Muscle of back (tissue), 11 donors: ENCODE measurements around the gene MAPKAP1. TPM values are rescaled to one million over a fixed set of nuclear protein-coding genes. Genes with fewer than 3 reads are reported as not detected.
"Not testable (repeated sequence)": the region's sequence is repeated elsewhere in the genome, so short reads cannot be mapped to it uniquely, and the experiment has no call there.

Experiments used
- DNase-seq, 3 donors: peaks; one replicate each; pipeline versions ENCODE4 v3.0.0 to v3.0.0-alpha.2; 2013
- polyA plus RNA-seq, 10 donors: library from polyadenylated mRNA; unstranded; fragments of 120-200 nt; gene quantifications; one replicate each; pipeline ENCODE4 v1.2.1, GENCODE V29; 2013; ENCODE audit not compliant: insufficient read length in 10 of 10

The MAPKAP1 gene
- polyA plus RNA-seq, 10 donors: 64.5 to 81.1 (median 72.1) TPM

DNA sequence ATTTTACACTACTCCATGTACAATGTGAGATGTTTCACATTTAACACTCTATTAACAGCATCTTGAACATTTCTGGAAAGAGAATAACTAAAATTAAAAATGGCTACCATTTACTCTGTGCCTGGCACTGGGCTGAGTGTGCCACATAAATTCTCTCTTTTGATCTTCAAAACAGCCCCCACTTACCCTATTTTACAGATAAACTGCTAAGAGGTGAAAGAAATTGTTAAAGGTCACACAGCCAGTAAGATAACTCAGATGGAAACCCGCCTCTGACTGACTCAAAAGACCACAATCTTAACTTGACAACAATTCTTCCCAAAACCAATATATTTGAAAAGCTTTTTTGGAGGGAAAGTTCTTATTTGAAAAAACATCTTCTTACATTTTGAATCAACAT is 97.3 kb downstream of the MAPKAP1 start:
- no peak for DNase-seq

DNA sequence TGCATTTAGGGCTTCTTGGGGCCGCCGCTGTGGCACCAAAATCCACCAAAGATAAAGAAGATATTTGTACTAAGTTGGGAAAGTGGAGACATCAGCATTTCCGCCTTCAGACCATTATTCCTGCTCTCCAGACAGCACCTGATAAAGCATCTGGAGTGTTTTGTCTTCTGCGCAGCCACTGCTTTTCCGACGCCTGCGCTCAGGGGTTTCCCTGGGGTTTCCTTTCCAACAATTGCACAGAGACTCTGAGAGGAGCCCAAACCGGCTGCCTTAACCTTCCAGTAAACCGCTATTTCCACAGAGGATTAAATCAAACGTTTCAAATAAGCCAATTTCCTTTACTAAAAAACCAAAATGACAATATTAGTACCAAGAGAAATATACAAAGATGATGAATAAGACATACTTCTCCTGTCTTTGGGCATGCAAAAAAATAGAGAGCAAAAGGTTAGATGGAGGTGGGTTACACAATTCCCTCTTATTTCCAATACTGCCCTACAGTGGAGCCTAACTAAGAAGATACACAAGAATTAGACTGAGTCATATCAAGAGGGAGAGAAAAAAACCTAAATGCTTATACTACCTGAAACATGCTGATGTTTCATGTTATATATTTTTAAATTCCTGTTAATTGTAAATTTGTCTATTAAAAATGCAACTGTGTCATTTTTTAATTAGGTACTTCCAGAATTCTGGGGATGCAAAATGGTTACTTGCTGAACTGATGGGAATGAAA is 98.4 kb downstream of the MAPKAP1 start:
- peak in 2 of 3 donors; percentile 33 to 52 for DNase-seq

DNA sequence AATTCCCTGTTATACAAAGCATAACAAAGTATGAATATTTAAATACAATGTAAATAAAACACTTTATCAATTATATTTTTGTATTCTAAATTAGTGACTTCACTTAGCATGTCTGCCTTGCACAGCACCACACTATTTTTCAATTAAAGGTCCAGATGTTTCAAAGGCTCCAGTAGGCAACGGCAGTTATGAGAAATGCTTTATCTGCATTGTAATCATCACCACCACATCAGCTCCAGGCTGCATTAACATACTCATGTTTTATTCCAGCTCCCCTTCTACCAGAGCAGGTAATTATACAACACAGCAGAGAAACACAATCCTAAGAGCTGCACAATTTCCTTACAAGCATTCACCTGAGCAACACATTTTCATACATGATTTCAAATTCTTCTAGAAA is 102.8 kb downstream of the MAPKAP1 start:
- no peak for DNase-seq

DNA sequence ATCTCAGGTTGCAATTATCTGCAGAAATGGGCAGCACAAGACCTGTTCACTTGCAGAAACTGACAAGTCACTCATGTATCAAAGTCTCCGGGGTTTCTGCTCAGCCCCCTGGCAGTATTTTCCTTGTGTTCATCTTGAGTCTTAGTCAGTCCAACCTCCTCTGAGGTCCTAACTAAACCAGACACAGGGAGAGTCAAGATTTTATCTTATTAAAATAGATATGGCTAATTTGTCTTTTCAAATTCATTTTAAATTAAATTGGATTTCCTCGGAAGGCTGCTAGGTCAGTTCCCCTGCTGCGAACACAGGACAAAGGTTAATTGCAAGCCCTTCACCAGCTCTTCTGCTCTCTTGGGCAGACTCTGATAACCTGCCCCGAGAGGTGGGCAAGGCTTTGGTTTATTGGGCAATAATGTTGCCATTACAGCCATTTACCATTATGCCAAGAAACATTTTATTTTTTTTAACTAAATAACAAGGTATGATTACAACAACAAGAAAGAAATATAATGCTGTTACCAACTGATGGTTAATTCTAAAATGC is 103.5 kb downstream of the MAPKAP1 start:
- DNase-seq: no peak

DNA sequence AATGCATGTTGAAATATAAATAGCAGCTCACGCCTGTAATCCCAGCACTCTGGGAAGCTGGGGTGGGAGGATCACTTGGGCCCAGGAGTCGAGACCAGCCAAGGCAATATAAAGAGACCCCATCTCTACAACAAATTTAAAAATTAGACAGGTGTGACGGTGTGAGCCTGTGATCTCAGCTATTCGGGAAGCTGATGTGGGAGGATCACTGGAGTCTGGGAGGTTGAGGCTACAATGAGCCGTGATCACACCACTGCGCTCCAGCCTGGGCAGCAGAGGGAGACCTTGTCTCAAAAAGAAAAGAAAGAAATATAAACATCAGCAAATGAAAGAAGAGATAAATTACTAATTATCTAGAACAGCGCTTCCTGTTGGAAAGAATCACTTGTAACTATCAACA is 105.0 kb downstream of the MAPKAP1 start:
- no peak for DNase-seq

DNA sequence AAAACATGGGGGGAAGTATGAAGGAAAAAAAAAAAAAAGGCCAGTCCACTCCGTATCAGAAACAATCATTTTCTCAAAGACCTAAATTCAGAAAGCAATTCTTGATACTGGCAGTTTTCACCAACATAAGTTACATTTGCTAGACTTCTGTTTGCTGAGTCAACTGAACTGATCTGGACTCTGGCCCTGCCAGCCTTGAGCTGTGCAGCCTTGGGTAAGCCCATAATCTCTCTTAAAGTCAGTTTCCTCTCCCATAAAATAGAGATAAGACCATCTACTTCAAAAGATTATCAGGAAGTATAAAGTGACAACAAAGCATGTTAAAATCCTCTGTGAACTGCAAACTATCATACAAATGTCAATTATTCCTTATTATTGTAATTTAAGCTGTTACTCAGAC is 106.8 kb downstream of the MAPKAP1 start:
- no peak for DNase-seq

DNA sequence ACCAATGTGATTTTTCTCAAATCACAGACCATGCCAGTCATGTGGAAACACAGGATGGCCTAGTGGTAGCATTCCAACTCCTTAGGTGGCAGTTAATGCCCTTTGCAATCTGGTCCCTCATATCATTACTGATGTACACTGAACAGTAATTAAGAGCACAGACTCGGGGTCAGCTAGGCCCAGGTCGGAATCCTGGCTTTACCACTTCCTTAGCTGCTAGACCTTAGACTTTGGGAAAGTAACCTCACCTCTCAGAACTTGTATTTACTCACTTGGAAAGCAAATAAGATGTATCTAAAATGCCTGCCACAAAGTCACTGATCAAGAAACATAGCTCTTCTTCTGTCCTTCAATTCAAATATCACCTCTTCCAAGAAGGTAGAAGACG is 112.8 kb downstream of the MAPKAP1 start:
- no peak for DNase-seq

DNA sequence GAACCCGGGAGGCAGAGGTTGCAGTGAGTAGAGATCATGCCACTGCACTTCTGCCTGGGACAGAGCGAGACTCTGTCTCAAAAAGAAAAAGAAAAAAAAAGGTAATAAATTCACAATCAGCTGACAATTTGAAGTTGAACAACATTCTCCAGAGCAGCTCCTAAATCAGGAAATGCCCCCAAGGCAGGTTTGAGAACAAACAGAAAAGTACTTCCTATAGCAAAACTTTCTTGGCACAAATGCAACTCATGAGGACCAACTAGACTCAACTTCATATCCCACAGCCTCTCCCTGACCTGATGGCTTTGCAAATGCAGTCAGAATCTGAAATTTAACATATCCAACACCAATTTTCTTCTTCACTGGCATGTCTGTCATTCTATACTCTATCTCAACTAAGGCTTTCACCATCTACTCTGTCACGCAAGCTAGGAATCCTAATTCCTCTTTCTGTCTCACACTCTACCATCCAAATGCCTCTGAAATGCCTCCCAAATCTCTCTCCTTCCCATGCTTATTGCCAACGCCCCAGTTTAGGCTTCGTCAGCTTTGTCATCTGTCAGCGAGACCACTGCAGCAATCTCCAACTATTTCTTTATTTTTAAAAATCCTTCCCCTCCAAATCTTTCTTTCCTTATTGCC is 113.3 kb downstream of the MAPKAP1 start:
- DNase-seq: no peak

DNA sequence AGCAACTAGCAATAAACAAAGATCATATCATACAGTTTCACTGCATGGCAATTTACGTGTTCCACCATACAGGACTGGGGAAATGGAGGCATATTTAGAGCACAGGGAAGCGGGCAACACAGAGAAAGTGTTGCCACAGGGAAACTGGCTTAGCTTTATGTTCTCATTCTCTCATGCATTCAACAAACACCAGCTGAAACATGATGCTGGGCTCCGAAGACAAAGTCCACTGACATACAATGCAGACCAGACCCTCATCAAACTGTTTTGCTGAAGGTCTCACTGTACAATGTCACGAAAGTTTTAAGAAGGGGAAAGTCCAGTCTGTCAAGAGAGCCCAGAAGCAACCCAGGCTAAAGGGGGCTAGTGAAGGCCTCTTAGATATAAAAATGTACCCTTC is 115.1 kb downstream of the MAPKAP1 start:
- DNase-seq: no peak

DNA sequence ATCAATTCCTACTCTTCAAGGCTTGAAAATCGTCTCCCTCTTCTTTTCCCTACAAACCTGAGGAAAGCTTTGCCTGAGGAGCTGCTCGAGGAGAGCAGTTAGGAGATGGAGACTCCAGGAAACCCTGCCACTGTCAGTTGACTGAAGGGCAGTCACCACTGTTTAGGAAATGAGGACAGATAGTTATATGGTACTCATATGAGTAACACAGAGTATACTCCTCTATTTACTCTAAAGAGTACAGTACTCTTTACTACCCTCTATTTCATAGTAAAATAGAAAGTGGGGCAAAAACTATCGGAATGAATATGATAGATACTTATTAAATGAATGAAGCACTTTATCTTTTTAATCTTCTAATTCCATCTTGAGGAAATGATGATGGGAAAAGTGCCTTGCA is 115.8 kb downstream of the MAPKAP1 start:
- DNase-seq: no peak

DNA sequence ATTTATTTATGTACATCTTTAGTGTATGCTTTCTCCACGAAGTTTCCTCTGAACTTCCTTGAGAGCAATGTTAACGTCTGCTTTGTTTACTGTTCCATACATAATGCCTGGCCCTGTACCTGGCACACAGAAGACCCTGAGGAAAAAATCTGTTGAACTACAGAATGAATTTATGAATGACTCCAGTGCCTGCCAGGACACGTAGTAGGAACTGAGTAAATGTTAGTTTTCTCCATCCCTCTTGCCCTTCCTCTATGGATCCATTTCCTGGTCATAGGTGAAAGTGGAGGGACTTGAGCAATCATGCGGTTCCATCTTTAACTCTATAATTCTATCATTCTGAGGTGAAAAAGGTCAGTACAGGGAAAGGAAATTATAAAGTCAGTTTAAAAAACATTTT is 117.7 kb downstream of the MAPKAP1 start:
- no peak for DNase-seq

DNA sequence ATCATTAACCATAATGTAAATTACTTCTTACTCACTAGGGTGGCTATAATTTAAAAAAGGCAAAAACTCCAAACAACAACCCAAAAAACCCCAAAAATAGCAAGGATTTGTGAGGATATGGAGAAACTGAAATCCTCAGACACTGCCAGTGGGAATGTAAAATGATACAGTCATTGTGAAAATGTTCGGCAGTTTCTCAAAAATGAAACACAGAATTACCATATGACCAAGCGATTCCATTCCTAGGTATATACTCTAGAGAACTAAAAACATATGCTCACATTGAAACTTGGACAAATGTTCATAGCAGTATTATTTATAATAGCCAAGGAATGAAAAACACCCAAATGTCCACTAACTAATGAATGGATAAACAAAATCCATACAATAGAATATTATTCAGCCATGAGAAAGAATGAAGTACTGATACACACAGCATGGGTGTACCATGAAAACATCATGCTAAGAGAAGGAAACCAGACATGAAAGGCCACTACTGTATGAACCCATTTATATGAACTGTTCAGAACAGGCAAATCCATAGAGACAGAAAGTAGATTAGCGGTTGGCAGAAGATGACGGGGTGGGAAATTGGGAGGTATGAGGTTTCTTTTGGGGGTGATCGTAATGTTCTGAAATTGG is 119.1 kb downstream of the MAPKAP1 start:
- no peak for DNase-seq

DNA sequence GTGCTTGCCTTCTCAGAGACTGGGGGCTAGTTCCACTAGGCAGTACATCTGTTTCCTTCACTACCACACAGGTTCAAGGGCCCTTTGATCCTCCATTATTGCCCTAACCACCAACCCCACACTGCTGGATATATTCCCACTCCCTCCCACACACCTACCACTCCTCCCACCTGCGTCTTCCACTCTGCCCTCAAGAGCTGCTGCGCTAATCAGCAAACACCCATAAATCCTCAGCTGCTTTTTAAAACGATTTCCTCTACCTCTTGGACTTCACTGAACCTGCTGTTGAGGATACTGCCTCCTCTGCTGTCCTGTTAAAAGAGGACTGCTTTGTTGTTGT is 120.9 kb downstream of the MAPKAP1 start:
- no peak for DNase-seq

DNA sequence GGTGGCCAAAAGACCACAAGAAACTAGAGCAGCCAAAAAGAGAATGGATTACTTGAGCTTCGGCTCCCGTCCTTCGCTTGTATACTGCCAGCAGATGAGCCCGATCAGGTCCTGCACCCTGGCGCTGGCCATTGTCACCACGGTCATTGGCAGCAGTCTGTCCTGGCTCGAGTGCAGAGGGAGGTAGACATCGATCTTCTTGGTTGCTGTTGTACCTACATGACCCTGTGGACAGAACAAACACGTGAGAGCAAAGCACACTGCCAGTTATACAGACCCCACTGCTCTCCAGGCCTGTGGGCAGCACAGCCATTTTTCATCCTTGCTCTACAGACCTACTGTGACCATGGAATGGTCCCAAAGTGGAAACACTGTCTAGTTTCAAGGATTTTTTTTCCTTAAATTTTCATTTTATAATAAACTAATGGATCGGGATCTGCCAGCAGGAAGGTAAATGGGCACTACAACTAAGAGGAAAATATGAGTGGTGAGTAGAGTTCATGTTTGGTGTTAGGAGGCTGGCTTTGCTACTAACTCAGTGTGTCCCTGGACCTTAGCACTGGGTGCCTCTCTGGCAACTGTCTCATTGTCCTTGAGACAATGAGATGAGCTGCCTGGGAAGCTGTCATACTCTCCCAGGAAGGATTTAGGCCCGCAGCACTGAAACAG is 121.4 kb downstream of the MAPKAP1 start:
- no peak for DNase-seq

DNA sequence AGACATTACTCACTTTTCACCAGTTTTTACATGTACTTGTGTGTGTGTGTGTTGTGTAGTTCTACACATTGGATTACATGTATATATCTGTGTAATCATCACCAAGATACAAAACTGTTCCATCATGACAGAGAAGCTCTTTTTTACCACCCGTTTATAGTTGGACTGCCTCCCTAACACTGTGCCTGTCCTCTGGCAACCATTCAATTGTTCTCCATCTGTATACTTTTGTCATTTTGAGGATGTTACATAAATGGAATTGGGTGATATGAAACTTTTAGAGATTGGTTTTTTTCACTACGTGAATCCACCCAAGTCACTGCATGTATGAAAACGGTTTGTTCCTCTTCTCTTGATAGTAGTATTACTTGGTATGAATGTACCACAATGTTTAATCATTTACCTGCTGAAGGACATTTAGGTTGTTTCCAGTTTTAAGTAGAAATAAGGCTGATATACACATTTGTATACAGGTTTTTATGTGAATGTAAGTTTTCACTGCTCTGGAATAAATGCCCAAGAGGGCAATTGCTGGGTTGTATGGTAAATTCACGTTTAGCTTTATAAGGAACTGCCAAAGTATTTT is 126.2 kb downstream of the MAPKAP1 start:
- DNase-seq: no peak

DNA sequence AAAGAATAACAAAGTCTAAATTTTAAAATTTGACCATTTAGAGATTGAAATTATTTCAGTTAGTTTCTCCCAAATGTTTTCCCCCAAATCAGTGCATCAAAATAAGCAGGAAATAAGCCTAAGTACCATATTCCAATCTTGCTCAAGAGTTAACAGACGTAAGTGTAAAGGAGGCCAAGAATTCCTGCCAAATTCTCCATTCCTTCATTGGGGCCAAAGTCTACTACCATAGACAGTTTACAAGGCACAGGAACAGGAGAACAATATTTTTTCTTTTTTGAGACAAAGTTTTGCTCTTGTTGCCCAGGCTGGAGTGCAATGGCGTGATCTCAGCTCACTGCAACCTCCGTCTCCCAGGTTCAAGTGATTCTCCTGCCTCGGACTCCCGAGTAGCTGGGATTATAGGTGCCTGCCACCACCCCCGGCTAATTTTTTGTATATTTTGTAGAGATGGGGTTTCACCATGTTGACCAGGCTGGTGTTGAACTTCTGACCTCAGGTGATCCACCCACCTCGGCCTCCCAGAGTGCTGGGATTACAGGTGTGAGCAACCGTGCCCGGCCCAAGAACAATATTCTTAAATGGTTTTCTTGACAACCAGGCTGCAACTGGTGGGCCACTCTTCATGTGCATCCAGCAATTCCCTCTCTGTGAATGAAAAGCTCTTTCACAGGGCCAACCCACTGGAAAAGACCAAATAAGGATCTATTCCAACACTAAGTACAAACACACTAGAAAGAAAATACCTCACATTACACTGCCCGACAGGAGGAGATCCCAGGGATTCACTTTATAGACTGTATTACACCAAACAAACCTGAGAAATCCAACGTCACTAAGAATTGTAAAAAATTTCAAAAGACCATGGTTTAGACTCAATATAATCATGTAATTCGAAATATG is 127.7 kb downstream of the MAPKAP1 start:
- DNase-seq: no peak

DNA sequence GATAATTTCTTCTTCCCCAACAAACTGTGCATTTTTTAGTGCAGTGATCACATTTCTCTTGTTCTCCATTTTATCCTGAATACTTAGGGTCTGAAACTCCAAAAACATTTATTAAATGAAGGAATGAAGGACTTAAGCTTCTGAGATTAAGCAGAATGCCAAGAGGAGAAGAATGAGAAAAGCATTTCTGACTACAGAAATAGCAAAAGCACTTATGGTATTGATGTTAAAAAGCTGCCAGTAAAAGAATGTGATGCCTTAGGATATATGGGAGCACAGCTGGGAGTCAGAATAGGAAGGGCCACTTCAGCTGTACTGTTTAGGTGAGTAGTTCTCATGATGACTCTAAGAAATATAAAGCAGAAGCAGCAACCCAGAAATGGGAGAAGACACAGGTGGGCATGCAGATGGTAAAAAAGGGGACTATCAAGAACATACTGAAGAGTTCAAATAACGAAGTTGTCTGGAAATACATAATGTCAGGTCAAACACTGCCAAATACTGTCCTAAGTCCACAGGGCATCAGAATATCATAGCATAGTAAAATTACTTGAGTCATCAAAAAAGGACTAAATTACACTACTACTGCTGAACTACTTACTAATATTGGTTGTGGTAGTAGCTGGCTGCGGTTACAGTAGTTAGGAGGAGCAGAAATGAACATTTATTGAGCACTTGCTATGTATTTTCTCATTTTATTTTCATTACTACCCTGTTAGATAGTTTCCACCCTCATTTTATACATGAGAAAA is 132.7 kb downstream of the MAPKAP1 start:
- no peak for DNase-seq

DNA sequence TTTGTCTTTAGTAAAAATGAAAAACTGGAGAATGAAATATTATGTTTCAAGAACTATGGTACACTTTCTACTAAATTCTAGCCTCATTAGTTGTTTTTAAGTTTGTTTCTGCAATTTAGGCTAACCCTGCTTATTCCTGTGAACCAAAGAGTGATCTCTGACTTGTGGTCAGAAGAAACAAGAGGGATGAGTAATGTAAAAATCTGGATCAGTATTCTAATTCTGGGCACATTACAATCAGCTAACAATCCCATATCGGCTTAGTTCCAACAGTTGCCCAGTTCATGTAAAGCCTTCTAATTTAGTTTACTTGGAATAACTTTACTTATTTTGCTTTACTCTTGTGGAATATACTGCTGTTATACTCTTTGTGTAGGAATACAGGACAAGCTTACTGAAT is 134.5 kb downstream of the MAPKAP1 start:
- not testable (repeated sequence) for DNase-seq

DNA sequence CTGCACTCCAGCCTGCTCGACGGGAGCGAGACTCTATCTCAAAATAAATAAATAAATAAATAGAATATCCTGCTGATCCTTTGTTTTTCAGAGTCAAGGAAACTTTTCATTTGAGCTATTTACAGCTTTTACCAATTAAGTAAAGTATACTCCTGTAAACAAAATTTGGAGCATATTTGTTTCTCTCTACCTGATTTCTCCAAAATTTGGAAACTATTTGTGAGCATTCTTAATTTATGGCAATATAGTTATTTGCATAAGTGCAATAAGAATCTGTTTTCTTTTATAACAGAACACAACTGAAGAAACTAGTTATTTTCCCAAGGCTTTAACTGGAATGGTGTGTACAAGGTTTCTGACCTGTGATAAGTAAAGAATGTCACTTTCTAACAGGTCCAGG is 135.2 kb downstream of the MAPKAP1 start:
- DNase-seq: not testable (repeated sequence)

DNA sequence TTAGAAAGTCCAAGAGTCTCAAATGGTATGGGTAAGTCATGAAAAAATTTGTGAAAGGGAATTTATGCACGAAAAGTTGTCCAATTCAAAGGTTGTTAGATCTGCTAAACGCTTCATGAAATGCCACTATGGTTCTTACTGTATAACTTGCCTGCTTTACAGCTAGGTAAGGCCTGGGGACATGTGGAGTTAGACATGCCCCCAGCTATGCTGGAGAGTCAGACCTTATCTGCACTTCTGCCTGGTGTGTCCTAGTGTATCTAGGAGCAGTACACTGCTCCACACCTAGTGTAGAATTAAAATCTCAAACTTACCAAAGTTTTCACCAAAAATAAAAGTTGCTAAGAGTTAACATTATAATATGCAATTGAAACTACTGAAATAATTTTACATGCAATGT is 136.8 kb downstream of the MAPKAP1 start:
- DNase-seq: no peak
